CD8-positive, alpha-beta memory T cell (primary cell): ENCODE results near the gene MRPL16. TPM values are rescaled to one million over a fixed set of nuclear protein-coding genes. Genes with fewer than 3 reads are reported as not detected.

ENCODE experiments used
- CTCF ChIA-PET: fragments of 350-600 bp; sonication (Branson Sonifier 250); formaldehyde crosslinking; loops from one replicate; lab custom pipeline; 2021; ENCODE audit warnings: antibody characterized with exemption; lab: Charles Lee
- POLR2A ChIA-PET: fragments of 350-600 bp; sonication (Branson Sonifier 250); formaldehyde crosslinking; loops from one replicate; lab custom pipeline; 2021; ENCODE audit warnings: antibody characterized with exemption; lab: Charles Lee
- DNase-seq, 5 donors: peaks; one replicate each; pipeline versions ENCODE4 v3.0.0 to v3.0.0-alpha.2; 2020 to 2022; ENCODE audit warnings: mixed read lengths in 1 of 5
- H3K27ac ChIP-seq: one replicate; pipeline ENCODE4 v1.7.0; 2013; ENCODE audit warnings: low read depth, mild to moderate bottlenecking, low read length, moderate library complexity
- H3K27me3 ChIP-seq: 2 replicates; pipeline ENCODE4 v1.7.0; 2013; ENCODE audit warnings: low read length, mild to moderate bottlenecking; ENCODE audit not compliant: insufficient read depth, poor library complexity, severe bottlenecking
- H3K36me3 ChIP-seq: 2 replicates; pipeline ENCODE4 v1.7.0; 2013; ENCODE audit warnings: mild to moderate bottlenecking, low read length, moderate library complexity; ENCODE audit not compliant: insufficient read depth
- H3K4me1 ChIP-seq: 2 replicates; pipeline ENCODE4 v1.7.0; 2013; ENCODE audit warnings: mild to moderate bottlenecking, low read length, moderate library complexity; ENCODE audit not compliant: insufficient read depth
- H3K4me3 ChIP-seq: 2 replicates; pipeline ENCODE4 v1.7.0; 2013; ENCODE audit warnings: mild to moderate bottlenecking, low read length
- H3K9me3 ChIP-seq: 2 replicates; pipeline ENCODE4 v1.7.0; 2013; ENCODE audit warnings: mild to moderate bottlenecking, low read length
- H3K27ac Mint-ChIP-seq, 8 donors: one replicate each; pipeline ENCODE4 v1.8.0; 2020 to 2021; ENCODE audit warnings: mixed read lengths in 8 of 8, mild to moderate bottlenecking in 6 of 8, inconsistent platforms in 3 of 8, moderate library complexity in 3 of 8
- H3K27me3 Mint-ChIP-seq, 2 donors: one replicate each; pipeline ENCODE4 v1.8.0; 2020 to 2021; ENCODE audit warnings: mixed read lengths in 2 of 2, mild to moderate bottlenecking in 1 of 2, moderate library complexity in 1 of 2
- H3K36me3 Mint-ChIP-seq, 3 donors: one replicate each; pipeline ENCODE4 v1.8.0; 2020 to 2021; ENCODE audit warnings: mixed read lengths in 3 of 3, inconsistent platforms in 1 of 3, mild to moderate bottlenecking in 1 of 3
- H3K4me1 Mint-ChIP-seq, 3 donors: one replicate each; pipeline ENCODE4 v1.8.0; 2020 to 2021; ENCODE audit warnings: mixed read lengths in 3 of 3, inconsistent platforms in 1 of 3, mild to moderate bottlenecking in 1 of 3
- H3K4me3 Mint-ChIP-seq, 7 donors: one replicate each; pipeline ENCODE4 v1.8.0; 2020 to 2021; ENCODE audit warnings: mixed read lengths in 7 of 7, mild to moderate bottlenecking in 6 of 7, moderate library complexity in 4 of 7, inconsistent platforms in 2 of 7
- H3K9me3 Mint-ChIP-seq, 5 donors: one replicate each; pipeline ENCODE4 v1.8.0; 2020 to 2022; ENCODE audit warnings: mixed read lengths in 5 of 5, mild to moderate bottlenecking in 3 of 5, moderate library complexity in 2 of 5, inconsistent platforms in 1 of 5
- polyA plus RNA-seq: library from polyadenylated mRNA; unstranded; fragments of 300-500 nt; fragmentation: Illumina TruSeq; gene quantifications from one replicate; pipeline ENCODE4 v1.2.3, GENCODE V29; 2021
- total RNA-seq, 2 experiments: library from RNA; stranded (reverse); gene quantifications; one replicate each; pipeline ENCODE4 v1.2.3, GENCODE V29; 2021

The MRPL16 gene
- total and polyA plus RNA-seq, 3 experiments from 2014 or later, result 75.0 to 84.5 (median 83.5) TPM

- Mint-ChIP-seq H3K27me3 (peaks cover 0 to 7% of the 10 kb centered on the region in 2 donors), H3K4me1 (peaks cover 26 to 33% (median 32%) of the 10 kb centered on the region in 3 donors), H3K36me3 (peaks cover 5 to 30% (median 9%) of the 10 kb centered on the region in 3 donors), H3K4me3 (peak overlapping the region; percentile 91 to 97 (median 93)), H3K27ac (peak overlapping the region; percentile 84 to 96 (median 92)), H3K9me3 (peaks cover 0 to 4% (median 0%) of the 10 kb centered on the region in 5 donors)
- Histone ChIP-seq H3K4me1 (peaks cover 17% of the 10 kb centered on the region), H3K9me3 (no peaks in the 10 kb centered on the region), H3K27me3 (no peaks in the 10 kb centered on the region), H3K4me3 (peak overlapping the region; percentile 94), H3K36me3 (peaks cover 4% of the 10 kb centered on the region), H3K27ac (peak overlapping the region; percentile 80)
- ChIA-PET POLR2A (no interaction called here), CTCF (interaction anchor here (0.8 to 4.0 kb wide), 5 partner anchors 10 to 57 kb away, joined by 3 to 48 read pairs (median 9); partner anchors contain the start of gene STX3)
- DNase-seq, result no peak
Observed at GRCh38 chr11:59810911-59811259, 307 bp upstream of the MRPL16 start.

GRCh38 chr11:59807047-59807610 is 3.4 kb downstream of the MRPL16 start:
- peaks cover 0 to 4% (median 0%) of the 10 kb centered on the region in 5 donors for H3K9me3 Mint-ChIP-seq
- Histone ChIP-seq H3K4me3 (no peak overlapping the region), H3K9me3 (no peaks in the 10 kb centered on the region), H3K4me1 (peaks cover 17% of the 10 kb centered on the region), H3K36me3 (peaks cover 4% of the 10 kb centered on the region), H3K27ac (no peak overlapping the region), H3K27me3 (no peaks in the 10 kb centered on the region)
- H3K27me3 Mint-ChIP-seq, result peaks cover 0 to 2% of the 10 kb centered on the region in 2 donors
- H3K27ac Mint-ChIP-seq, result peak overlapping the region in 3 of 8 donors; percentile 39 to 78 (median 44)
- peaks cover 5 to 52% (median 9%) of the 10 kb centered on the region in 3 donors for H3K36me3 Mint-ChIP-seq
- no peak for DNase-seq
- H3K4me1 Mint-ChIP-seq, result peaks cover 21 to 28% (median 27%) of the 10 kb centered on the region in 3 donors
- ChIA-PET CTCF (interaction anchor here (1.0 to 4.0 kb wide), 4 partner anchors 16 to 62 kb away, joined by 3 to 48 read pairs (median 3); partner anchors contain the start of gene STX3), POLR2A (no interaction called here)
- peak overlapping the region in 2 of 7 donors; percentile 19 to 65 for H3K4me3 Mint-ChIP-seq

GRCh38 chr11:59804061-59804460 is 6.5 kb downstream of the MRPL16 start:
- DNase-seq, result no peak
- ChIA-PET CTCF (interaction anchor here (7.8 kb wide), 1 partner anchor 50 kb away, joined by 113 read pairs; the partner anchor contains the start of gene STX3), POLR2A (no interaction called here)
- no peaks in the 10 kb centered on the region for H3K27me3 ChIP-seq
- no peaks in the 10 kb centered on the region for H3K9me3 ChIP-seq
- H3K4me1 ChIP-seq, result peaks cover 2% of the 10 kb centered on the region
- Mint-ChIP-seq H3K27ac (no peak overlapping the region), H3K4me3 (no peak overlapping the region), H3K9me3 (no peaks in the 10 kb centered on the region), H3K27me3 (no peaks in the 10 kb centered on the region), H3K36me3 (peaks cover 0 to 49% (median 9%) of the 10 kb centered on the region in 3 donors), H3K4me1 (peaks cover 2 to 9% (median 5%) of the 10 kb centered on the region in 3 donors)
- H3K36me3 ChIP-seq, result peaks cover 4% of the 10 kb centered on the region
- H3K4me3 ChIP-seq, result no peak overlapping the region
- H3K27ac ChIP-seq, result no peak overlapping the region

- peak; percentile 11 to 61 (median 52) for DNase-seq
- CTCF ChIA-PET, result interaction anchor here (1.0 to 7.8 kb wide), 7 partner anchors 8 to 265 kb away, joined by 3 to 113 read pairs (median 5); partner anchors contain the start of genes MRPL16 and STX3
- Histone ChIP-seq H3K4me1 (no peaks in the 10 kb centered on the region), H3K4me3 (no peak overlapping the region), H3K36me3 (no peaks in the 10 kb centered on the region), H3K27me3 (no peaks in the 10 kb centered on the region), H3K9me3 (no peaks in the 10 kb centered on the region), H3K27ac (no peak overlapping the region)
- no peaks in the 10 kb centered on the region for H3K27me3 Mint-ChIP-seq
- no peak overlapping the region for H3K4me3 Mint-ChIP-seq
- no peak overlapping the region for H3K27ac Mint-ChIP-seq
- POLR2A ChIA-PET, result no interaction called here
- no peaks in the 10 kb centered on the region for H3K9me3 Mint-ChIP-seq
- peaks cover 0 to 41% (median 9%) of the 10 kb centered on the region in 3 donors for H3K36me3 Mint-ChIP-seq
- no peaks in the 10 kb centered on the region for H3K4me1 Mint-ChIP-seq
Observed at GRCh38 chr11:59802639-59803176, 7.9 kb downstream of the MRPL16 start.

GRCh38 chr11:59801981-59802638 is 8.5 kb downstream of the MRPL16 start:
- no peaks in the 10 kb centered on the region for H3K4me1 ChIP-seq
- ChIA-PET POLR2A (no interaction called here), CTCF (interaction anchor here (0.6 to 7.8 kb wide), 8 partner anchors 8 to 760 kb away, joined by 3 to 113 read pairs (median 5); partner anchors contain the start of genes MRPL16 and STX3)
- peaks cover 4% of the 10 kb centered on the region for H3K36me3 ChIP-seq
- DNase-seq, result no peak
- no peak overlapping the region for H3K4me3 ChIP-seq
- no peak overlapping the region for H3K27ac Mint-ChIP-seq
- no peak overlapping the region for H3K4me3 Mint-ChIP-seq
- H3K4me1 Mint-ChIP-seq, result no peaks in the 10 kb centered on the region
- H3K27ac ChIP-seq, result no peak overlapping the region
- H3K27me3 ChIP-seq, result no peaks in the 10 kb centered on the region
- no peaks in the 10 kb centered on the region for H3K9me3 ChIP-seq
- H3K36me3 Mint-ChIP-seq, result peaks cover 0 to 39% (median 9%) of the 10 kb centered on the region in 3 donors
- H3K27me3 Mint-ChIP-seq, result no peaks in the 10 kb centered on the region
- H3K9me3 Mint-ChIP-seq, result no peaks in the 10 kb centered on the region

- POLR2A ChIA-PET, result no interaction called here
- peak overlapping the region in 2 of 8 donors; percentile 1 to 38 for H3K27ac Mint-ChIP-seq
Observed at GRCh38 chr11:59801160-59801706, 9.3 kb downstream of the MRPL16 start.

GRCh38 chr11:59800390-59801025 is 10.1 kb downstream of the MRPL16 start:
- no peaks in the 10 kb centered on the region for H3K4me1 ChIP-seq
- CTCF ChIA-PET, result interaction anchor here (1.0 to 7.8 kb wide), 4 partner anchors 10 to 50 kb away, joined by 3 to 113 read pairs (median 13); partner anchors contain the start of genes MRPL16 and STX3
- no peak for DNase-seq
- Mint-ChIP-seq H3K9me3 (no peaks in the 10 kb centered on the region), H3K4me3 (no peak overlapping the region), H3K27me3 (no peaks in the 10 kb centered on the region), H3K36me3 (peaks cover 2 to 32% (median 5%) of the 10 kb centered on the region in 3 donors), H3K4me1 (no peaks in the 10 kb centered on the region), H3K27ac (peak overlapping the region in 2 of 8 donors; percentile 36 to 64)
- POLR2A ChIA-PET, result no interaction called here
- H3K36me3 ChIP-seq, result peaks cover 4% of the 10 kb centered on the region
- H3K9me3 ChIP-seq, result no peaks in the 10 kb centered on the region
- H3K4me3 ChIP-seq, result no peak overlapping the region
- no peak overlapping the region for H3K27ac ChIP-seq
- no peaks in the 10 kb centered on the region for H3K27me3 ChIP-seq

More at GRCh38 chr11:59801160-59801706, 9.3 kb downstream of the MRPL16 start:
- CTCF ChIA-PET, result interaction anchor here (0.6 to 7.8 kb wide), 11 partner anchors 9 to 761 kb away, joined by 3 to 113 read pairs (median 4); partner anchors contain the start of genes MRPL16 and STX3
- Histone ChIP-seq H3K4me1 (no peaks in the 10 kb centered on the region), H3K4me3 (no peak overlapping the region), H3K9me3 (no peaks in the 10 kb centered on the region), H3K27ac (no peak overlapping the region), H3K36me3 (peaks cover 4% of the 10 kb centered on the region), H3K27me3 (no peaks in the 10 kb centered on the region)
- Mint-ChIP-seq H3K36me3 (peaks cover 0 to 32% (median 2%) of the 10 kb centered on the region in 3 donors), H3K4me1 (no peaks in the 10 kb centered on the region), H3K9me3 (no peaks in the 10 kb centered on the region), H3K27me3 (no peaks in the 10 kb centered on the region), H3K4me3 (no peak overlapping the region)
- DNase-seq, result no peak
